IMR-90 (cell line): ENCODE measurements around the gene PLA2G4D. TPM values are rescaled to one million over a fixed set of nuclear protein-coding genes. Genes with fewer than 3 reads are reported as not detected.

Source experiments
- ATAC-seq: fragments of 200-7000 bp; cut with Tn5 transposase; 2 replicates; pipeline ENCODE4 v1.9.1; 2020; ENCODE audit warnings: low read depth, mild to moderate bottlenecking, moderate library complexity
- BruUV-seq: library from RNA; stranded (reverse); fragments of 400-500 nt; replicated peaks from 2 replicates; lab custom pipeline; 2021; lab: Mats Ljungman, UMichigan
- CTCF ChIA-PET: fragments of 300-600 bp; formaldehyde crosslinking; extraction: SDS; loops from one replicate; lab custom pipeline; 2021; ENCODE audit warnings: antibody characterized with exemption; lab: Yijun Ruan, JAX
- POLR2A ChIA-PET: fragments of 300-600 bp; sonication (Branson Sonifier 250); formaldehyde crosslinking; loops from one replicate; lab custom pipeline; 2022; ENCODE audit warnings: antibody characterized with exemption; ENCODE audit not compliant: unreplicated experiment; lab: Charles Lee
- DNase-seq: peaks from one replicate; pipeline ENCODE4 v3.0.0; 2013
- H2AFZ ChIP-seq: replicated peaks from 2 replicates; pipeline ENCODE3; 2013; ENCODE audit warnings: low read length, mild to moderate bottlenecking; ENCODE audit not compliant: poor library complexity
- H2AK5ac ChIP-seq: 2 replicates; pipeline ENCODE4 v1.6.1; 2013; ENCODE audit warnings: low read depth, low read length, inconsistent platforms
- H2AK9ac ChIP-seq: replicated peaks from 2 replicates; pipeline ENCODE3; 2013; ENCODE audit warnings: mild to moderate bottlenecking, low read depth, low read length, moderate library complexity; ENCODE audit not compliant: poor library complexity
- H2BK120ac ChIP-seq: 2 replicates; pipeline ENCODE4 v1.6.1; 2013; ENCODE audit warnings: low read depth, low read length, inconsistent platforms
- H2BK15ac ChIP-seq: 3 replicates; pipeline ENCODE4 v1.6.1; 2013; ENCODE audit warnings: low read depth, low read length, inconsistent platforms
- H2BK20ac ChIP-seq: 2 replicates; pipeline ENCODE4 v1.6.1; 2013; ENCODE audit warnings: low read depth, mild to moderate bottlenecking, inconsistent platforms, low read length, moderate library complexity
- H2BK5ac ChIP-seq: 2 replicates; pipeline ENCODE4 v1.6.1; 2013; ENCODE audit warnings: mild to moderate bottlenecking, low read depth, low read length, inconsistent platforms; ENCODE audit not compliant: poor library complexity, severe bottlenecking
- H3K14ac ChIP-seq: replicated peaks from 2 replicates; pipeline ENCODE4 v1.6.1; 2013; ENCODE audit warnings: low read depth, low read length, inconsistent platforms
- H3K18ac ChIP-seq: 2 replicates; pipeline ENCODE4 v1.6.1; 2013; ENCODE audit warnings: low read depth, low read length, control low read depth
- H3K23ac ChIP-seq: 2 replicates; pipeline ENCODE4 v1.6.1; 2013; ENCODE audit warnings: low read depth, low read length, inconsistent platforms
- H3K27ac ChIP-seq: 2 replicates; pipeline ENCODE4 v1.5.1; 2013; ENCODE audit warnings: mild to moderate bottlenecking, control low read depth, low read length; ENCODE audit not compliant: insufficient read depth
- H3K27me3 ChIP-seq: 2 replicates; pipeline ENCODE4 v1.6.1; 2013; ENCODE audit warnings: low read length; ENCODE audit not compliant: control insufficient read depth, insufficient read depth
- H3K36me3 ChIP-seq: 2 replicates; pipeline ENCODE4 v1.6.1; 2013; ENCODE audit warnings: low read length, mixed read lengths; ENCODE audit not compliant: control insufficient read depth, insufficient read depth
- H3K4ac ChIP-seq: 2 replicates; pipeline ENCODE4 v1.6.1; 2013; ENCODE audit warnings: low read depth, low read length, inconsistent platforms
- H3K4me1 ChIP-seq: 2 replicates; pipeline ENCODE4 v1.6.1; 2013; ENCODE audit warnings: low read length, mixed read lengths; ENCODE audit not compliant: control insufficient read depth, insufficient read depth
- H3K4me2 ChIP-seq: 2 replicates; pipeline ENCODE4 v1.6.1; 2013; ENCODE audit warnings: low read depth, mild to moderate bottlenecking, control low read depth, low read length, moderate library complexity
- H3K4me3 ChIP-seq: 2 replicates; pipeline ENCODE4 v1.5.1; 2013; ENCODE audit warnings: low read depth, mild to moderate bottlenecking, control low read depth, low read length, moderate library complexity; ENCODE audit not compliant: insufficient read depth
- H3K56ac ChIP-seq: 2 replicates; pipeline ENCODE4 v1.6.1; 2013; ENCODE audit warnings: low read length, inconsistent platforms; ENCODE audit not compliant: insufficient read depth; ENCODE audit errors: extremely low read depth
- H3K79me1 ChIP-seq, 2 experiments: 2 replicates each; pipeline ENCODE4 v1.6.1; 2013; ENCODE audit warnings: low read length in 2 of 2, inconsistent platforms in 1 of 2, low read depth in 1 of 2
- H3K9ac ChIP-seq: 2 replicates; pipeline ENCODE4 v1.6.1; 2013; ENCODE audit warnings: low read depth, low read length, control low read depth
- H3K9me1 ChIP-seq: 2 replicates; pipeline ENCODE4 v1.6.1; 2013; ENCODE audit warnings: low read length, inconsistent platforms; ENCODE audit not compliant: insufficient read depth
- H3K9me3 ChIP-seq: 2 replicates; pipeline ENCODE4 v1.6.1; 2013; ENCODE audit warnings: low read length; ENCODE audit not compliant: control insufficient read depth, insufficient read depth
- H4K20me1 ChIP-seq: 2 replicates; pipeline ENCODE4 v1.6.1; 2013; ENCODE audit warnings: low read length, inconsistent platforms; ENCODE audit not compliant: insufficient read depth
- H4K5ac ChIP-seq: 2 replicates; pipeline ENCODE4 v1.6.1; 2013; ENCODE audit warnings: mild to moderate bottlenecking, low read depth, low read length, control low read depth
- H4K8ac ChIP-seq, 2 experiments: 2 replicates each; pipeline ENCODE4 v1.6.1; 2013; ENCODE audit warnings: low read depth in 2 of 2, low read length in 2 of 2, control low read depth in 1 of 2, inconsistent platforms in 1 of 2
- H4K91ac ChIP-seq: 2 replicates; pipeline ENCODE4 v1.6.1; 2013; ENCODE audit warnings: low read depth, low read length, inconsistent platforms; ENCODE audit not compliant: insufficient read depth
- CEBPB ChIP-seq: IDR thresholded peaks from 2 replicates; pipeline ENCODE4 v1.6.1; 2012; ENCODE audit warnings: low read depth, low read length, improper control_type of control experiment
- ELK1 ChIP-seq: fragments of 150-350 bp; IDR thresholded peaks from 2 replicates; pipeline ENCODE4 v1.6.1; 2016; ENCODE audit warnings: low read depth, mild to moderate bottlenecking, low read length, moderate library complexity, borderline replicate concordance
- FOS ChIP-seq: fragments of 150-350 bp; IDR thresholded peaks from 2 replicates; pipeline ENCODE4 v1.6.1; 2016; ENCODE audit warnings: low read depth, low read length
- MAZ ChIP-seq: IDR thresholded peaks from 2 replicates; pipeline ENCODE4 v1.6.1; 2012; ENCODE audit warnings: low read depth, mild to moderate bottlenecking, low read length, improper control_type of control experiment, moderate library complexity, borderline replicate concordance
- RFX5 ChIP-seq: IDR thresholded peaks from 2 replicates; pipeline ENCODE4 v1.8.0; 2012; ENCODE audit warnings: low read depth, mild to moderate bottlenecking, low read length, moderate library complexity
- WGBS, 2 experiments: methylation state at CpG; one replicate each; pipeline versions ENCODE4 v1.1.5 to v1.1.7; 2013; ENCODE audit warnings: missing lambda C conversion rate in 2 of 2; ENCODE audit not compliant: insufficient read length in 1 of 2; ENCODE audit errors: extremely low coverage in 2 of 2; 5-methylcytosine and 5-hydroxymethylcytosine counted together
- dilution Hi-C: fragments of 300-500 bp; cut with HindIII; formaldehyde crosslinking; loops from one replicate; pipeline ENCODE4 v1.14.3; 2018; ENCODE audit warnings: low sequenced_read_pairs; ENCODE audit not compliant: unreplicated experiment
- in situ Hi-C: fragments of 300-500 bp; cut with MboI; formaldehyde crosslinking; loops from 3 replicates; pipeline ENCODE4 v1.14.3; 2019; ENCODE audit warnings: low sequenced_read_pairs, inconsistent platforms, mixed read lengths
- intact Hi-C: fragments of 100-400 bp; cut with micrococcal nuclease; formaldehyde crosslinking; loops from 2 replicates; pipeline ENCODE4 v1.10.0; 2022
- polyA plus RNA-seq, 3 experiments: library from polyadenylated mRNA; depleted of rRNA; stranded (reverse); fragments of >200 nt; gene quantifications; 2 replicates each; pipeline ENCODE4 v1.2.3, GENCODE V29; 2012; ENCODE audit warnings: low replicate concordance in 1 of 3
- total RNA-seq: library from RNA; depleted of rRNA; stranded (reverse); fragments of >200 nt; gene quantifications from 2 replicates; pipeline ENCODE4 v1.2.3, GENCODE V29; 2012

Gene PLA2G4D
- total and polyA plus RNA-seq, 2 of the 4 experiments (the other 2 are of a cell fraction) = not detected

GRCh38 chr15:42021593-42021992 lies 72.8 kb downstream of the PLA2G4D start:
- WGBS, 2 experiments = 65% methylated on average over 3 of the region's 5 CpGs; no CpG with 5 or more reads in 1 of the 2 experiments
- Histone ChIP-seq H3K23ac (no peak overlapping the region), H3K4me3 (no peak overlapping the region), H4K91ac (no peak overlapping the region), H3K18ac (no peak overlapping the region), H4K20me1 (no peaks in the 10 kb centered on the region), H4K8ac (no peak overlapping the region), H2AK9ac (no peak overlapping the region), H3K27ac (no peak overlapping the region), H2BK20ac (no peak overlapping the region), H3K27me3 (peaks cover 48% of the 10 kb centered on the region), H4K5ac (no peak overlapping the region), H2AK5ac (no peak overlapping the region), H3K9me1 (no peaks in the 10 kb centered on the region), H3K4me2 (no peak overlapping the region), H3K56ac (no peak overlapping the region), H2AFZ (no peak overlapping the region), H3K4me1 (no peaks in the 10 kb centered on the region), H3K9me3 (peaks cover 4% of the 10 kb centered on the region; the same call in 1 of the 2 replicates), H2BK120ac (no peak overlapping the region), H2BK5ac (no peak overlapping the region), H3K4ac (no peak overlapping the region), H3K9ac (no peak overlapping the region), H3K14ac (no peak overlapping the region), H2BK15ac (no peak overlapping the region), H3K36me3 (no peaks in the 10 kb centered on the region), H3K79me1 (no peaks in the 10 kb centered on the region)
- dilution Hi-C loops (no loop called here), in situ Hi-C loops (no loop called here), intact Hi-C loops (no loop called here)
- ChIA-PET POLR2A (no interaction called here), CTCF (no interaction called here)
- no TSS peak for BruUV-seq
- no peak for TF ChIP-seq MAZ
- TF ChIP-seq RFX5 = no peak
- no peak for TF ChIP-seq CEBPB
- TF ChIP-seq FOS = no peak
- no peak for TF ChIP-seq ELK1
- DNase-seq (no peak), ATAC-seq (no peak)
